Superior temporal gyrus (tissue), 1 donor: ENCODE measurements around the gene ARID5B.

Experiments
- DNase-seq: peaks from one replicate; pipeline ENCODE4 v3.0.0-alpha.2; 2016; ENCODE audit errors: extremely low spot score

ARID5B gene

GRCh38 chr10:62031507-62031906 lies 130.0 kb downstream of the ARID5B start:
- no peak for DNase-seq

- no peak for DNase-seq
Observed at GRCh38 chr10:62033125-62033524, 131.6 kb downstream of the ARID5B start.

GRCh38 chr10:62034096-62034640 lies 132.7 kb downstream of the ARID5B start:
- DNase-seq: peak; percentile 59

- no peak for DNase-seq
Observed at GRCh38 chr10:62036186-62037081, 134.9 kb downstream of the ARID5B start.

GRCh38 chr10:62037166-62037831 lies 135.8 kb downstream of the ARID5B start:
- no peak for DNase-seq

DNA sequence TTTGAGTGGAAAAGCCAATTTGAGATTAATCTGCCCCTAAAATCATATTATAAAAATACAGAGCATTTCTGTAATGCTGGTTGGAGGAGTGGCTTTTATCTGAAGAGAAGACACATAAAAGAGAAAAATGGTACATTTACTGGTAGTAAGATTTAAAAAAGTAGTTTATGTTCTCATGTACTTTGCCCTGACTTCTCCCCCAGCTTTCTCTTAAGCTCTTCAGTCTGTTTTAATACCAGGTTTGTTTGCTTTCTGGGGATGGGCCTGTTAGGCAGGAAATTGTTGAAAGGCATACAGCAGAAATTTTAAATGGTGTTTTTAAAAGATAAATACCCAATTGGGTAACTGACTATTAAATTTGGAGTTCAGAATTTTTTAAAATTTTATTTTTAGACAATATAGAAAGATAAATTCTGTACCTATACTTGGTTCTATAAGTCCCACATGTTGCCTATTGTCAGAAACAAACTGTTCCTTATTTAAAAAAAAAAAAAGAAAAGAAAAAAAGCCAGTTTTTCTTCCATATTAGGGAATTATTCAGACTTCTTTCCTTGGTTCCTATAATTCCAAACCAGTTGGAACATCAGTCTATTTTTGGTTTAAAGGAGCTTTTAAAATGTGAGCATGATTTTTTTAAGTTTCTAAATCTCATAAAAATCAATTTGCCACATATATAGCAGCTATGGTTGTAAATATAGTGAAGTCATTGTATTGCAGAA lies 136.6 kb downstream of the ARID5B start:
- no peak for DNase-seq

GRCh38 chr10:62038609-62039190 lies 137.2 kb downstream of the ARID5B start:
- peak; percentile 93 for DNase-seq

- no peak for DNase-seq
Observed at GRCh38 chr10:62039954-62040353, 138.5 kb downstream of the ARID5B start.

DNA sequence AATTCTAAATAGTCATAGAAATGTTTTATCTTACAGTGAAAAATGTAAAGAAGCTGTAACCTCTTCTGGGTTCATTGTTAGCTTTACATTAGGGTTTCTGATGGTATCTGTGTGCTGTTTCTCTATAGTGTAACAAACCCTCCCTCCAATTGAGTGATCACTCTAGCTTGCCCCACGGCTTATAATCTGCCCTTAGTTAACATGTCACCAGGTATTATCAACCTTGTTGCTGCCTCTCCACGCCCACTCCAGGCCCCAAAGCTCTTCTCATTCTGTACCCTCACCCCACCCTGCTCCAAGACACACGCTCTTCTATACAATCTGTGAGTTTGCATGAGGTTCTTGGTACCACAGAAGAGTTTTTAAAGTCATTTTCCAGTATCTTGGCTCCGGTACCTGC lies 139.4 kb downstream of the ARID5B start:
- no peak for DNase-seq

- no peak for DNase-seq
Observed at GRCh38 chr10:62043421-62044021, 142.0 kb downstream of the ARID5B start.

DNA sequence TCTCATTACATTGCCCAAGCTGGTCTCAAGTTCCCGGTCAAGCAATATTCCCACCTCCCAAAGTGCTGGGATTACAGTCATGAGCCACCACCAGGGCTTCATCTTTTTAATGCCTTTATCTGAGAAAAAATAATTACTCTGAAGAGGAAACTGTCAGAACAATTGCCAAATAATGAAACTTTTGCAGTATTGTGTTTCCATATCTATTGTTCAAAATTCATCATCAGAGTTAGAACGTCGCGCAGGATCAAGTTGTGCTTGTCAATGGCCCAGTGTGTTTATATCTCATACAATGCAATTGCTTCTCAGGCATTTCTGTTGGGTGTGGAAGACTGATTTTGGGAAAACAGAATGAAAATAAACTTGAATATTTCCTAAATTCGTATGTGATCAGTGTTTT lies 143.1 kb downstream of the ARID5B start:
- no peak for DNase-seq

- DNase-seq: peak; percentile 66
Observed at GRCh38 chr10:62045765-62046521, 144.4 kb downstream of the ARID5B start.

GRCh38 chr10:62046522-62047227 lies 145.2 kb downstream of the ARID5B start:
- DNase-seq: no peak

DNA sequence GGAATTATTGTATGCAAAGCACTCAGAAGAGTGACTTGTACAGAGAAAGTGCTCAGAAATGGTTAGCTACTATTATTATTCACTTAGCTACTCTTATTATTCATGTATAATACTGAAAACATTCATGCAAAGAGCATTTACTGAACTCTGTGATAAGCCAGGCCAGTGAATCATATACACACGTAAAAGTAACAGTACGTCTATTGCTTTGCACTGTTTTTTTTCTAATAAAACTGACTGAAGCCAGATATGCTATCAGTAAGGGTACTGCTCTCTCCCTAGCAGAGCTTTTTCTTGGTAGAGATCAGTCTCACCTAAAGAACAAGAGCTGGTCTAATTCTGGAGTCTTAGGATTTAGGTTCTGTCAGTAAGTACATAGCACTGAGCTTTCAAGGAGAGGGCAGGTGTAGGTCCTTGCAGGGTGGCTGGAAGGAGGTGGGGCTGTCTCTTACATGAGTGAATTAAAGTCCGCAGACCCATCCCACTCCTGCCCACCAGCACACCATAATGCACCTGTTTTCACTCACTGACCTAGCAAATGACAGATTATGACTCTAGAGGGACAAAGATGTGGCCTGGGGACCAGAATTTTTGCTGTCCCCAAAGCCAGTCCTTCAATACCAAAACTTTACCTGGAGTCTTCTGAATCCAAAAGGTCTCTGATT lies 145.9 kb downstream of the ARID5B start:
- DNase-seq: no peak

- DNase-seq: no peak
Observed at GRCh38 chr10:62047960-62048383, 146.5 kb downstream of the ARID5B start.

GRCh38 chr10:62048470-62048869 lies 147.0 kb downstream of the ARID5B start:
- DNase-seq: peak; percentile 79

- peak; percentile 94 for DNase-seq
Observed at GRCh38 chr10:62048919-62049623, 147.6 kb downstream of the ARID5B start.

GRCh38 chr10:62049624-62050345 lies 148.3 kb downstream of the ARID5B start:
- peak; percentile 78 for DNase-seq
